RWPE2 (cell line): ENCODE measurements around the gene TBPL2.
A peak's percentile ranks its signal among the peaks of the same experiment; 100 is the strongest.

ENCODE experiments used
- ATAC-seq: fragments of 200-7000 bp; cut with Tn5 transposase; 3 replicates; pipeline ENCODE4 v1.9.1; 2021; ENCODE audit warnings: low read depth
- DNase-seq: peaks from one replicate; pipeline ENCODE4 v3.0.0-alpha.2; 2020; ENCODE audit warnings: low spot score
- H3K27ac ChIP-seq: fragments of 450-650 bp; 2 replicates; pipeline ENCODE4 v1.5.1; 2017; ENCODE audit warnings: mild to moderate bottlenecking; ENCODE audit not compliant: poor library complexity, severe bottlenecking
- H3K27me3 ChIP-seq: fragments of 250-450 bp; sonication (Bioruptor Pico); 2 replicates; pipeline ENCODE4 v1.5.1; 2021; ENCODE audit warnings: mild to moderate bottlenecking, moderate library complexity; ENCODE audit not compliant: insufficient read depth, poor library complexity, severe bottlenecking
- H3K36me3 ChIP-seq: fragments of 250-450 bp; sonication (Bioruptor Pico); 2 replicates; pipeline ENCODE4 v1.5.1; 2020; ENCODE audit warnings: low read depth, mild to moderate bottlenecking, moderate library complexity
- H3K4me1 ChIP-seq: fragments of 250-450 bp; sonication (Bioruptor Pico); 2 replicates; pipeline ENCODE4 v1.5.1; 2021; ENCODE audit warnings: mild to moderate bottlenecking, moderate library complexity; ENCODE audit not compliant: insufficient read depth, poor library complexity, severe bottlenecking
- H3K4me3 ChIP-seq: fragments of 250-450 bp; sonication (Bioruptor Pico); 2 replicates; pipeline ENCODE4 v1.5.1; 2021; ENCODE audit warnings: mild to moderate bottlenecking, moderate library complexity; ENCODE audit not compliant: severe bottlenecking
- H3K9me3 ChIP-seq: fragments of 250-450 bp; sonication (Bioruptor Pico); 2 replicates; pipeline ENCODE4 v1.5.1; 2021; ENCODE audit warnings: mild to moderate bottlenecking, moderate library complexity; ENCODE audit not compliant: severe bottlenecking
- TF ChIP-seq, protein P1 (sequence below): fragments of 450-650 bp; IDR thresholded peaks from one replicate; pipeline ENCODE4 v1.5.1; 2017; ENCODE audit warnings: mild to moderate bottlenecking, moderate library complexity; ENCODE audit not compliant: poor library complexity, severe bottlenecking

The TBPL2 gene

DNA sequence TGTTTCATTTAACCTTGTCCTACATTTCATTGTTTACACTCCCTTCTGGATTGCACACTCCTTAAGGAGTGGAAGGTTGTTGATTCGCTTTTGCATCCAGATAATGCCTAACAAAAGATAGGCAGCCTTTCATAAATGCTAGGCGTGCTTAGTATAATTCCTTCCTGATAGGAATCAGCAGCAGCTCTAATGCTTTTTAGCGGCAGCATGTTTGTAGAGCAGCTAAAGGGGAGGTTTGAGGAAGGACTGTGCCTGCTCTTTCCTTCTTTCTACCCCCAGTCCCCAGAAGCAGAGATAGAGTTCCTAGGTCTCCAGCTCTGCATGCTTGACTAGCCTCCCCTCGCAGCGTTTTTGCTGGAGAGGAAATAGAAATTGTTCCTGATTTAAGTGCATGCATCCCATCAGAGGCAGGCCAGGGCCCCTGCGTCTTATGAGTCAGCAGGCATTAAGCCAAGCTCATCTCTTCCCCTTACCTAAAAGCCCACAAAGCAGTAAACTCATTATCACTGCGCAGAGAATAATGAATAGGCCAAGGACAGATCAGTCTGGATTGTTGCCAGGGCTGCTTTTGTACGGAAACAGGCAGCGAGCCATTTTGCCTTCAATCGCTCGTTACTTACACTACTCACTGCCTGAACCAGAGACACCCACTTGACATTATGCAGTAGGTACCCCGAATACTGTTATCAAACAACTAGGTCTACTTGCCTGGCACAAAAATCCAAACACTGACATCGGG lies 14.0 kb upstream of the TBPL2 start:
- H3K9me3 ChIP-seq = no peaks in the 10 kb centered on the region
- no peaks in the 10 kb centered on the region for H3K36me3 ChIP-seq
- ATAC-seq = peak; percentile 84
- peak; percentile 87 for DNase-seq
- no peak overlapping the region for H3K4me3 ChIP-seq
- peak overlapping the region; percentile 78 for H3K27ac ChIP-seq
- peaks cover 39% of the 10 kb centered on the region for H3K4me1 ChIP-seq
- TF ChIP-seq, protein P1, sequence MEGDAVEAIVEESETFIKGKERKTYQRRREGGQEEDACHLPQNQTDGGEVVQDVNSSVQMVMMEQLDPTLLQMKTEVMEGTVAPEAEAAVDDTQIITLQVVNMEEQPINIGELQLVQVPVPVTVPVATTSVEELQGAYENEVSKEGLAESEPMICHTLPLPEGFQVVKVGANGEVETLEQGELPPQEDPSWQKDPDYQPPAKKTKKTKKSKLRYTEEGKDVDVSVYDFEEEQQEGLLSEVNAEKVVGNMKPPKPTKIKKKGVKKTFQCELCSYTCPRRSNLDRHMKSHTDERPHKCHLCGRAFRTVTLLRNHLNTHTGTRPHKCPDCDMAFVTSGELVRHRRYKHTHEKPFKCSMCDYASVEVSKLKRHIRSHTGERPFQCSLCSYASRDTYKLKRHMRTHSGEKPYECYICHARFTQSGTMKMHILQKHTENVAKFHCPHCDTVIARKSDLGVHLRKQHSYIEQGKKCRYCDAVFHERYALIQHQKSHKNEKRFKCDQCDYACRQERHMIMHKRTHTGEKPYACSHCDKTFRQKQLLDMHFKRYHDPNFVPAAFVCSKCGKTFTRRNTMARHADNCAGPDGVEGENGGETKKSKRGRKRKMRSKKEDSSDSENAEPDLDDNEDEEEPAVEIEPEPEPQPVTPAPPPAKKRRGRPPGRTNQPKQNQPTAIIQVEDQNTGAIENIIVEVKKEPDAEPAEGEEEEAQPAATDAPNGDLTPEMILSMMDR = no peak
- H3K27me3 ChIP-seq = no peaks in the 10 kb centered on the region

DNA sequence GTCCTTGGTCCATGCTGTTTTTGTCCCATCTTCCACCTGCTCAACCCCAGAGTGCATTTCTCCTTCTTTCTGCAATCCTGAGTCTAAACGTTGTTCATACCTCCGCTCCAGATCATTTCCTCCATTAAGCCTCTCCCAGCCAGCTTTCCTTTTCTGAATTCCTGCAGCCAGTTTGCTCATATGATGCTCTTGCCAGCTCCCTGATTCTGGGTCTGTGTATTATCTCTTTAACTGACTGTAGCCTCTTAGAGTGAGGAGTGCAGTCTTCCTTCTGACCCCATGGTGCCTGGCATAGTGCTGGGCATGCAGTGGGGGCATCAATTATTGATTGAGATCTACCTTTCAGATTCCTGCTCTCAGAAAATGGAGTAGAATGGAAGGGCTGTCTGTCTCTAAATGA lies 11.5 kb upstream of the TBPL2 start:
- no peaks in the 10 kb centered on the region for H3K36me3 ChIP-seq
- no peak overlapping the region for H3K27ac ChIP-seq
- no peaks in the 10 kb centered on the region for H3K27me3 ChIP-seq
- H3K9me3 ChIP-seq = no peaks in the 10 kb centered on the region
- H3K4me1 ChIP-seq = peaks cover 46% of the 10 kb centered on the region
- TF ChIP-seq, protein P1 = no peak
- no peak overlapping the region for H3K4me3 ChIP-seq
- ATAC-seq (no peak), DNase-seq (no peak)

DNA sequence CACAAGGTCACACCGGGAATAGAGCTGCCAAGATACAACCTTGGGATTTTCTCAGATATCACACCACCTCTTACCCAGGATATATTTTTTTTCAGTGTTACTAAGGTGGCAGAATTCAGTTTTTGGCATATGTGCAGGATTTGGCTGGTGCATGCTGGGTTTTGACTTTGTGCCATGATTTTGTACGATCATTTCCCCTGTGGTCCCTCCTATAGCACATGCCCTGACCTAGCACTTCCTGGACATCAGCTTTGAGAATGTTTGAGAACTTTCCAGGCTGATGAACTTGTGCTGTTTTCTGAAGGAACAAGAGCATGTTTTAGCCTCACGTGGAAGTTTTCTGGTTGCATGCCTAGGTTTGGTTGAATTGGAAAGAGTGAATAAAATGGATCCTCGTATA lies 11.0 kb upstream of the TBPL2 start:
- Histone ChIP-seq H3K27ac (no peak overlapping the region), H3K9me3 (no peaks in the 10 kb centered on the region), H3K27me3 (no peaks in the 10 kb centered on the region), H3K4me1 (peaks cover 51% of the 10 kb centered on the region), H3K36me3 (no peaks in the 10 kb centered on the region), H3K4me3 (no peak overlapping the region)
- TF ChIP-seq, protein P1 = no peak
- ATAC-seq = no peak
- DNase-seq = no peak

DNA sequence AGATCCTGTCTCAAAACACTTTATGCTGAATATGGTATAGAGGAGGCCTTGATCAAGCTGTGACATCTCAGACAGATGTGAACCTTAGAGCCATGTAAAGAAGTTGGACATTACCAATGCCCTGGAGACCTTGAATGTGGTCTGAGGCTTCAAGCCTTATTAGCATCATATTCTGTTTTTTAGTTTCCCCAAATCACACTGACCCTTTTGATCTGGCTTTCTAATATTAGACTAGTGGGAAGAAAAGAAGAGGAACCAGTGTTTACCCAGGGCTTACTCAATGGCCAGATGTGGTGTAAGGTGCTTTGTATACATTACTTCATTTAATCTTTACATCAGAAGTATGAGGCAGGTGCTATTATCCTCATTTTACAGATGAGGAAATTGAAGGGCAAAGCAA lies 10.6 kb upstream of the TBPL2 start:
- peaks cover 55% of the 10 kb centered on the region for H3K4me1 ChIP-seq
- no peak overlapping the region for H3K27ac ChIP-seq
- ATAC-seq (no peak), DNase-seq (no peak)
- H3K4me3 ChIP-seq = no peak overlapping the region
- H3K36me3 ChIP-seq = no peaks in the 10 kb centered on the region
- H3K27me3 ChIP-seq = no peaks in the 10 kb centered on the region
- H3K9me3 ChIP-seq = no peaks in the 10 kb centered on the region
- TF ChIP-seq, protein P1 = no peak

DNA sequence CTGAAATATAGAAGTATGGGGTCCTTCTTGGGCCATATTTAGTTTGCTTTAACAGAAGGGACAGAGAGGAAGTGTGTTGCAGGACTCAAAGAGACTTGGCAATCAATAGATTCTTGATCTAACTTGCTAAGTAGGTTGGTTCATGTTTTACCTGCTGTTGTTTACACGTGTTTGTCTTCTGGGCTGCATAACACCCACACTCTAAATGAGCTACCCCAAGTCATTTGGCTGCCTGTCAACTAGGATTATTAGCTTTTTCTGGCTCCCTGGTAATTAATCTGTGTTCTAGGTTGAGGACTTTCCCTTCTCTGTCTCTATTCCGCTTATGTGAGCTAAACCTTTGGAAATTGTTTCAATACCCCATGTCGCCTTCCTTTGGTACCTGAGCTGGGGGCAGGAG lies 10.1 kb upstream of the TBPL2 start:
- ATAC-seq (no peak), DNase-seq (no peak)
- H3K27ac ChIP-seq = no peak overlapping the region
- no peaks in the 10 kb centered on the region for H3K36me3 ChIP-seq
- TF ChIP-seq, protein P1 = no peak
- H3K4me3 ChIP-seq = no peak overlapping the region
- H3K4me1 ChIP-seq = peaks cover 58% of the 10 kb centered on the region
- no peaks in the 10 kb centered on the region for H3K27me3 ChIP-seq
- no peaks in the 10 kb centered on the region for H3K9me3 ChIP-seq
